Uterus (tissue), 4 donors: ENCODE results near the gene ZBTB12. TPM values are rescaled to one million over a fixed set of nuclear protein-coding genes. Genes with fewer than 3 reads are reported as not detected.
A peak's percentile ranks its signal among the peaks of the same experiment; 100 is the strongest.
"Not testable (repeated sequence)": the region's sequence is repeated elsewhere in the genome, so short reads cannot be mapped to it uniquely, and the experiment has no call there.

Experiments
- DNase-seq, 2 donors: peaks; one replicate each; pipeline ENCODE4 v3.0.0-alpha.2; 2019 to 2020
- H3K27ac ChIP-seq, 2 donors: fragments of 200-600 bp; sonication (generic); 1 replicate in 1 of 2; 2 replicates in 1 of 2; pipeline ENCODE4 v1.5.1; 2016 to 2018
- H3K27me3 ChIP-seq, 2 donors: fragments of 200-600 bp; sonication (generic); one replicate each; pipeline ENCODE4 v1.5.1; 2018 to 2019; ENCODE audit warnings: control low read depth in 1 of 2
- H3K36me3 ChIP-seq, 2 donors: fragments of 200-600 bp; sonication (generic); one replicate each; pipeline ENCODE4 v1.5.1; 2019; ENCODE audit warnings: control low read depth in 1 of 2
- H3K4me1 ChIP-seq, 2 donors: fragments of 200-600 bp; sonication (generic); one replicate each; pipeline ENCODE4 v1.5.1; 2018 to 2019; ENCODE audit warnings: control low read depth in 1 of 2
- H3K4me3 ChIP-seq, 2 donors: fragments of 200-600 bp; sonication (generic); 1 replicate in 1 of 2; 2 replicates in 1 of 2; pipeline ENCODE4 v1.5.1; 2018 to 2019; ENCODE audit warnings: mild to moderate bottlenecking in 1 of 2
- H3K9me3 ChIP-seq, 2 donors: fragments of 200-600 bp; sonication (generic); one replicate each; pipeline ENCODE4 v1.5.1; 2019; ENCODE audit warnings: control low read depth in 1 of 2
- POLR2A ChIP-seq, 2 donors: fragments of 450-650 bp; IDR thresholded peaks; one replicate each; pipeline ENCODE4 v1.6.1; 2016; ENCODE audit warnings: antibody characterized with exemption in 2 of 2, mild to moderate bottlenecking in 1 of 2, moderate library complexity in 1 of 2
- intact Hi-C: fragments of 100-400 bp; cut with DNase I; formaldehyde crosslinking; loops from one replicate; pipeline ENCODE4 v1.15.1; 2023; ENCODE audit warnings: low total_unique reads
- total RNA-seq, 4 donors: library from RNA; depleted of rRNA in 3 of 4; stranded (reverse); fragments of >200 nt in 3 of 4; gene quantifications; one replicate each; pipeline versions ENCODE4 v1.1.0 to v1.2.4, GENCODE V29; 2014 to 2023
- TF ChIP-seq, protein P1 (sequence below), 4 experiments: fragments of 200-600 bp in 2 of 4; fragments of 450-650 bp in 2 of 4; sonication (generic) in 2 of 4; IDR thresholded peaks; one replicate each; pipeline ENCODE4 v1.5.1; 2016 to 2019; ENCODE audit warnings: antibody characterized with exemption in 4 of 4, mild to moderate bottlenecking in 2 of 4, moderate library complexity in 1 of 4
- donor health status: DM: yes; HTN: yes; CAD: no.

Gene ZBTB12
- total RNA-seq, 4 donors from 2014 or later = 2.4 to 15.3 (median 11.0) TPM; not detected in 1

DNA sequence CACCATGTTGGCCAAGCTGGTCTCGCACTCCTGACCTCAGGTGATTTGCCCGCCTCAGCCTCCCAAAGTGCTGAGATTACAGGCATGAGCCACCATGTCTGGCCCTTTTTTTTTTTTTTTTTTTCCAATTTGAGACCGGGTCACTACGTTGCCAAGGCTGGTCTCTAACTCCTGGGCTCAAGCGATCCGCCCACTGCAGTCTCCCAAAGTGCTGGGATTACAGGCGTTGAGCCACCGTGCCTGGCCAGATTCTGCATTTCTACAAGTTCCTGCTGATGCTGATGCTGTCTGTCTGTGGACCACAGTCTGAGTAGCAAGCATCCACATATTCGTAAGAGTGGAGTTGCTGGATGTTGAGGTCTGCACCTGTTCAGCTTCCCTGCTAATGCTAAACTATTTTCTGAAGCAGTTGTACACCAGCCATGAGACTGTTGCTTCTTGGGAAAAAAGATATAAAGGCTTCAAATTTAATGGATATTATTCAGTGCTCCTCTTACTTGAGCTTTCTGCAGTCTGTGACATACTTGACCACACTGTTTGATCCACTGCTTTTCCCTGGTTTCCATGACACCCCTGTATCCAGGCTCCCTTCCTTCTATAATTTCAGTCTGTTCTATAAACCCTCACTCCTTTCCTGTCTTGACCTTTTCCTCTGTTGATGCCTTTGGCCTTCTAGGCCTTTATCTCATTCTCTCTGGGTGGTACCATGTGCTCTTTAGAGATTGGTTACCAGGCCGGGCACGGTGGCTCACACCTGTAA is 10.1 kb upstream of the ZBTB12 start:
- no peaks in the 10 kb centered on the region for H3K36me3 ChIP-seq
- TF ChIP-seq, protein P1, sequence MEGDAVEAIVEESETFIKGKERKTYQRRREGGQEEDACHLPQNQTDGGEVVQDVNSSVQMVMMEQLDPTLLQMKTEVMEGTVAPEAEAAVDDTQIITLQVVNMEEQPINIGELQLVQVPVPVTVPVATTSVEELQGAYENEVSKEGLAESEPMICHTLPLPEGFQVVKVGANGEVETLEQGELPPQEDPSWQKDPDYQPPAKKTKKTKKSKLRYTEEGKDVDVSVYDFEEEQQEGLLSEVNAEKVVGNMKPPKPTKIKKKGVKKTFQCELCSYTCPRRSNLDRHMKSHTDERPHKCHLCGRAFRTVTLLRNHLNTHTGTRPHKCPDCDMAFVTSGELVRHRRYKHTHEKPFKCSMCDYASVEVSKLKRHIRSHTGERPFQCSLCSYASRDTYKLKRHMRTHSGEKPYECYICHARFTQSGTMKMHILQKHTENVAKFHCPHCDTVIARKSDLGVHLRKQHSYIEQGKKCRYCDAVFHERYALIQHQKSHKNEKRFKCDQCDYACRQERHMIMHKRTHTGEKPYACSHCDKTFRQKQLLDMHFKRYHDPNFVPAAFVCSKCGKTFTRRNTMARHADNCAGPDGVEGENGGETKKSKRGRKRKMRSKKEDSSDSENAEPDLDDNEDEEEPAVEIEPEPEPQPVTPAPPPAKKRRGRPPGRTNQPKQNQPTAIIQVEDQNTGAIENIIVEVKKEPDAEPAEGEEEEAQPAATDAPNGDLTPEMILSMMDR (IDR thresholded peaks at IDR 0.05) = no peak
- no peak for TF ChIP-seq POLR2A (IDR thresholded peaks at IDR 0.05)
- H3K4me3 ChIP-seq = no peak overlapping the region
- H3K4me1 ChIP-seq = no peaks in the 10 kb centered on the region
- no peaks in the 10 kb centered on the region for H3K27me3 ChIP-seq
- peak overlapping the region; percentile 69 to 88 for H3K27ac ChIP-seq
- H3K9me3 ChIP-seq = no peaks in the 10 kb centered on the region
- DNase-seq = no peak
- intact Hi-C loops = no loop called here

DNA sequence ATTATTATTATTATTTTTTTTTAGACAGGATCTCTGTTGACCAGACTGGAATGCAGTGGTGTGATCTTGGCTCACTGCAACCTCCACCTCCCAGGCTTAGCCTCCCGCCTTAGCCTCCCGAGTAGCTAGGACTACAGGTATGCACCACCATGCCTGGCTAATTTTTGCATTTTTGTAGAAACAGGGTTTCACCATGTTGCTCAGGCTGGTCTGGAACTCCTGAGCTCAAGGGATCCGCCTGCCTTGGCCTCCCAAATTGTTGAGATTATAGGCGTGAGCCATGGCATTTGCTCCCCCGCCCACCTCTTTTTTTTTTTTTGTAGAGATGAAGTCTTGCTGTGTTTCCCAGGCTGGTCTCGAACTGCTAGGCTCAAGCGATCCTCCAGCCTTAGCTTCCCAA is 7.4 kb upstream of the ZBTB12 start:
- H3K27ac ChIP-seq = peak overlapping the region; percentile 29 to 88
- H3K4me1 ChIP-seq, DNase-seq, intact Hi-C loops, H3K9me3 ChIP-seq, H3K36me3 ChIP-seq, H3K4me3 ChIP-seq, H3K27me3 ChIP-seq: not testable (repeated sequence)

DNA sequence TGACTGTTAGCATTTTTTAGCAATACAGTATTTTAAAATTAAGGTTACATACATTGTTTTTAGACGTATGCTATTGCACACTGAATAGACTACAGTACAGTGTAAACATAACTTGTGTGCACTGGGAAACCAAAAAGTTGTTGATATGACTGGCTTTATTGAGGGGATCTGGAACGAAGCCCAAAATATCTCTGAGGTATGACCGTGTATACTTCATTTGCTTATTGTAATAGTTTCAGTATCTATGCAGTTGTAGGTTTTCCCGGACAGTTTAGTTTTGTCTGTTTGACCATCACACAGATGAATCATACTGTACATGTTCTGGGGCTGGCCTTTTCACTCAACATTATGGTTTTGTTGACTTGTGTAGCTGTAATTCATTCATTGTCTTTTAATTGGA is 6.9 kb upstream of the ZBTB12 start:
- intact Hi-C loops = no loop called here
- peak overlapping the region; percentile 29 to 96 for H3K27ac ChIP-seq
- no peaks in the 10 kb centered on the region for H3K4me1 ChIP-seq
- TF ChIP-seq POLR2A (IDR thresholded peaks at IDR 0.05) = no peak
- TF ChIP-seq, protein P1 (IDR thresholded peaks at IDR 0.05) = no peak
- H3K27me3 ChIP-seq = no peaks in the 10 kb centered on the region
- no peaks in the 10 kb centered on the region for H3K36me3 ChIP-seq
- no peaks in the 10 kb centered on the region for H3K9me3 ChIP-seq
- no peak overlapping the region for H3K4me3 ChIP-seq
- DNase-seq = no peak

DNA sequence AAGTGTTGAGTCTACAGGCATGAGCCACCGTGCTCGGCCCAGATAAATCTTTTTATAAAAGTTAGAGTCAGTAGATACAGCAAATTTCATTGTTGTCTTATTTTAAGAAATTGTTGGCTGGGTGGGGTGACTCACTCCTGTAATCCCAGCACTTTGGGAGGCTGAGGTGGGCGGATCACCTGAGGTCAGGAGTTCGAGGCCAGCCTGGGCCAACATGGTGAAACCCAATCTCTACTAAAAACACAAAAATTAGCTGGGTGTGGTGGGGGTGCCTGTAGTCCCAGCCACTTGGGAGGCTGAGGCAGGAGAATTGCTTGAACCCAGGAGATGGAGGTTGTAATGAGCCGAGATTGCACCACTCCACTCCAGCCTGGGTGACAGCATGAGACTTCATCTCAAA is 6.4 kb upstream of the ZBTB12 start:
- H3K4me3 ChIP-seq, H3K9me3 ChIP-seq, H3K4me1 ChIP-seq, H3K36me3 ChIP-seq, DNase-seq, intact Hi-C loops, H3K27me3 ChIP-seq: not testable (repeated sequence)
- peak overlapping the region; percentile 15 to 96 for H3K27ac ChIP-seq

DNA sequence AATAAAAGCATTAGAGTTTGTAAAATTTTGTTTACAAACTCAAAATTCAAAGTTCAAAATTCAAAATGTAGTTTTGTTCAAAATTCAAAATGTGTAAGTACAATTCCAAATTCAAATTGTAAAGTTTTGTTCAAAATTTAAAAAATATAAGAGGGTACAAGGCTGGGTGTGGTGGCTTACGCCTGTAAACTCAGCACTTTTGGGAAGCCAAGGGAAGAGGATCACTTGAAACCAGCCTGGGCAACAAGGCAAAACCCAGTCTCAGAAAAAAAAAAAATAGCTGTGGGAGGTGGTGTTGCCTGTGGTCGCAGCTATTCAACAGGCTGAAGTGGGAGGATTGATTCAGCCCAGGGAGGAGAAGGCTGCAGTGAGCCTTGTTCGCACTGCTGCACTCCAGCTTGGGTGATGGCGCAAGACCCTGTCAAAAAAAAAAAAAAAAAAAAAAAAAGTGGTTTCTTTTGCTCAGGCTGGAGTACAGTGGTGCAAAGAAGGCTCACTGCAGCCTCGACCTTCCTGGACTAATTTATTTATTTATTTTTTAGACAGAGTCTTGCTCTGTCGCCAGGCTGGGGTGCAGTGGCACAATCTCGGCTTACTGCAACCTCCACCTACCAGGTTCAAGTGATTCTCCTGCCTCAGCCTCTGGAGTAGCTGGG is 5.4 kb upstream of the ZBTB12 start:
- H3K27ac ChIP-seq = peak overlapping the region; percentile 91 to 96
- H3K36me3 ChIP-seq = no peaks in the 10 kb centered on the region
- H3K9me3 ChIP-seq = no peaks in the 10 kb centered on the region
- peaks cover 0 to 8% of the 10 kb centered on the region in 2 donors for H3K4me1 ChIP-seq
- no peaks in the 10 kb centered on the region for H3K27me3 ChIP-seq
- DNase-seq = peak; percentile 50 to 70
- no peak overlapping the region for H3K4me3 ChIP-seq
- intact Hi-C loops = no loop called here
- no peak for TF ChIP-seq POLR2A (IDR thresholded peaks at IDR 0.05)
- TF ChIP-seq, protein P1 (IDR thresholded peaks at IDR 0.05) = no peak

DNA sequence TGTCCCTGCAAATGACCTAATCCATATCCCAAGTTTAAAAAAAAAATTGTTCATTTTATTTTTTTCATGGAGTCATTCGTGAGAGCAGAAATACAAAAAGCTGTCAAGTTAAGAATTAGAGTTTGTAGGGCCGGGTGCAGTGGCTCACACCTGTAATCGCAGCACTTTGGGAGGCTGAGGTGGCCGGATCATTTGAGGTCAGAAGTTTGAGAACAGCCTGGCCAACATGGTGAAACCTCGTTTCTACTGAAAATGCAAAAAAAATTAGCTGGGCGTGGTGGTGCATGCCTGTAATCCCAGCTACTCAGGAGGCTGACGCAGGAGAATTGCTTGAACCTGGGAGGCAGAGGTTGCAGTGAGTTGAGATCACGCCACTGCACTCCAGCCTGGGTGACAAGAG is 4.8 kb upstream of the ZBTB12 start:
- H3K9me3 ChIP-seq, intact Hi-C loops, H3K36me3 ChIP-seq, DNase-seq, H3K4me3 ChIP-seq, H3K27me3 ChIP-seq, H3K4me1 ChIP-seq: not testable (repeated sequence)
- peak overlapping the region; percentile 91 to 96 for H3K27ac ChIP-seq
